ENCODE results near the gene PRKG1.

Gene PRKG1

DNA sequence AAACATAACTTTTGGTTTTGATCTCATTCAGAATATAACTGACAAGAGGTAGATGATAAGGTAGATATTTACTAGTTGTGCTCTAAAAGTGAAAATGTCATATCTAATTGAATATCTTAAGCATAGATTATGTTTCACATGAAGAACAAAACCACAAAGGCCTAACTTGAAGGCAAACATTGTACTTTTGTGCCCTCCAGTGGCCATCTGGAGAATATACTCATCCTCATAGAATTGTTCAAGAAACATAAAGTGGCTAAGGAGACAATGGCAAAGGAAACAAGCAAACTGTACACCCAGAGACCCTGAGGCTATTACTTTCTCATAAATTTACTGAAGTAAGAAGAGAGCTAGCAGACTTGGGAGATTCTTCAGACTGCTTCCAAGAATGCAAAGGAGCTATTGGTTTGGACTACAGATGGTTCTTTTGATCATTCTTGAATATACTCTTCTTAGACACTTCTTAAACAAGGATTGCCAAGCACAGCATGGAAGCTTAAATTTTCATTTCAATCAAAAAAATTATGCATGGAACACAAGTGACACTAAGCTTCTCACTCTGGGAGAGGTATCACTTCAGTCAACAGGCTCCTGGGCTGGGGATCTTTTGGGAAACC is 1141.6 kb downstream of the PRKG1 start:
- H3K9me3 ChIP-seq (ENCODE audit: insufficient read depth, low read length) = no peaks in the 10 kb centered on the region
- H3K9ac ChIP-seq (ENCODE audit: low read length) = no peak overlapping the region
- no peaks in the 10 kb centered on the region for H4K20me1 ChIP-seq (ENCODE audit: insufficient read depth, low read length)
- no peak overlapping the region for H2AFZ ChIP-seq (ENCODE audit: low read depth, low read length)
- H3K36me3 ChIP-seq (replicated peaks; ENCODE audit: low read depth, low read length) = no peaks in the 10 kb centered on the region
- H3K4me1 ChIP-seq (ENCODE audit: low read length) = peaks cover 8% of the 10 kb centered on the region
- TF ChIP-seq EZH2phosphoT487 (IDR thresholded peaks at IDR 0.05; ENCODE audit: low read depth) = no peak
- TF ChIP-seq, protein P1, sequence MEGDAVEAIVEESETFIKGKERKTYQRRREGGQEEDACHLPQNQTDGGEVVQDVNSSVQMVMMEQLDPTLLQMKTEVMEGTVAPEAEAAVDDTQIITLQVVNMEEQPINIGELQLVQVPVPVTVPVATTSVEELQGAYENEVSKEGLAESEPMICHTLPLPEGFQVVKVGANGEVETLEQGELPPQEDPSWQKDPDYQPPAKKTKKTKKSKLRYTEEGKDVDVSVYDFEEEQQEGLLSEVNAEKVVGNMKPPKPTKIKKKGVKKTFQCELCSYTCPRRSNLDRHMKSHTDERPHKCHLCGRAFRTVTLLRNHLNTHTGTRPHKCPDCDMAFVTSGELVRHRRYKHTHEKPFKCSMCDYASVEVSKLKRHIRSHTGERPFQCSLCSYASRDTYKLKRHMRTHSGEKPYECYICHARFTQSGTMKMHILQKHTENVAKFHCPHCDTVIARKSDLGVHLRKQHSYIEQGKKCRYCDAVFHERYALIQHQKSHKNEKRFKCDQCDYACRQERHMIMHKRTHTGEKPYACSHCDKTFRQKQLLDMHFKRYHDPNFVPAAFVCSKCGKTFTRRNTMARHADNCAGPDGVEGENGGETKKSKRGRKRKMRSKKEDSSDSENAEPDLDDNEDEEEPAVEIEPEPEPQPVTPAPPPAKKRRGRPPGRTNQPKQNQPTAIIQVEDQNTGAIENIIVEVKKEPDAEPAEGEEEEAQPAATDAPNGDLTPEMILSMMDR (IDR thresholded peaks at IDR 0.05; ENCODE audit: low read depth, low read length) = peak; percentile 71
- H3K27ac ChIP-seq (ENCODE audit: low read length) = no peak overlapping the region
- H3K27me3 ChIP-seq (ENCODE audit: low read depth, low read length) = no peaks in the 10 kb centered on the region
- no peak overlapping the region for H3K4me2 ChIP-seq (ENCODE audit: low read length)
- H3K4me3 ChIP-seq (ENCODE audit: low read length) = no peak overlapping the region
- no peaks in the 10 kb centered on the region for H3K79me2 ChIP-seq (ENCODE audit: low read length)

DNA sequence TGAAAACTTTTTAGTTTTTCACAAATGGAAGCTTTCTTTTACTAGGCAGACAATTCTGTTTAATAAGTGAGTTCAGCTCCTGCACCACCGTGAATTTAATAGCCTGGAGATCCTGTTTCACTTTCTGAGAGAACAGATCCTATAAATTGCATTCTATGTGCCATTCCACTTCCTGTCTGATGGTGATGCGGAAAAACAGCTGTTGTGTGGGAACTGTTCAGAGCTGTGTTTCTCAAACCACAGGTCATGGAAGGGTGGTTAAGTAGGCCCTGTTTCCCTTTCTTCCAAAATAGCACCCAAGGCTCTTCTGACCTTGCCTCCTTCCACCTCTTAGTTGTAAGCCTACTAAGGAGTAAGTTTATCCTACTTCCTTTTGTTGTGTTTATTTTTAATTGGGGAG is 1142.6 kb downstream of the PRKG1 start:
- H3K9me3 ChIP-seq (ENCODE audit: insufficient read depth, low read length) = no peaks in the 10 kb centered on the region
- no peak for TF ChIP-seq EZH2phosphoT487 (IDR thresholded peaks at IDR 0.05; ENCODE audit: low read depth)
- TF ChIP-seq, protein P1 (IDR thresholded peaks at IDR 0.05; ENCODE audit: low read depth, low read length) = no peak
- H3K4me3 ChIP-seq (ENCODE audit: low read length) = no peak overlapping the region
- no peak overlapping the region for H2AFZ ChIP-seq (ENCODE audit: low read depth, low read length)
- no peaks in the 10 kb centered on the region for H3K79me2 ChIP-seq (ENCODE audit: low read length)
- H3K9ac ChIP-seq (ENCODE audit: low read length) = no peak overlapping the region
- peaks cover 8% of the 10 kb centered on the region for H3K4me1 ChIP-seq (ENCODE audit: low read length)
- H3K4me2 ChIP-seq (ENCODE audit: low read length) = peak overlapping the region; percentile 46
- no peaks in the 10 kb centered on the region for H3K27me3 ChIP-seq (ENCODE audit: low read depth, low read length)
- no peaks in the 10 kb centered on the region for H3K36me3 ChIP-seq (replicated peaks; ENCODE audit: low read depth, low read length)
- H3K27ac ChIP-seq (ENCODE audit: low read length) = no peak overlapping the region
- no peaks in the 10 kb centered on the region for H4K20me1 ChIP-seq (ENCODE audit: insufficient read depth, low read length)

DNA sequence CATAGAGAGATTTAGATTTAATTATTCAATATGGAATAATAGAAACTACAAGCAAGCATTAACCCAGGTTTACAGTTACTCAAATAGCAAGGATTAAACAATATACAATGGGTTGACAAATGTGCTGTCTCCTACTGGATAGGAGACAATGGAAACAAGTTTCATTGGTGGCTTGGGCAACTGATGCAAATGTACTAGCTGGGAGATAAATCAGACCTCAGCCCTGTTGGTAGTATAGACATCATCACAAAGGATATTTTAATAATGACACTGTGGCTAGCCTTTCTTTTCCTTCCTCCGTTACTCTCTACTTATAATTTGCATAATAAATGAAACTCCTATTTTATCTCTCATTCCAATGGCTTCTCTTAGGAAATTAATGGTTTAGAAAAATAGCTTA is 1143.2 kb downstream of the PRKG1 start:
- TF ChIP-seq EZH2phosphoT487 (IDR thresholded peaks at IDR 0.05; ENCODE audit: low read depth) = no peak
- TF ChIP-seq, protein P1 (IDR thresholded peaks at IDR 0.05; ENCODE audit: low read depth, low read length) = no peak
- Histone ChIP-seq H3K4me3 (ENCODE audit: low read length) (no peak overlapping the region), H3K4me1 (ENCODE audit: low read length) (peaks cover 8% of the 10 kb centered on the region), H3K9ac (ENCODE audit: low read length) (no peak overlapping the region), H3K36me3 (replicated peaks; ENCODE audit: low read depth, low read length) (no peaks in the 10 kb centered on the region), H3K4me2 (ENCODE audit: low read length) (no peak overlapping the region), H3K27me3 (ENCODE audit: low read depth, low read length) (no peaks in the 10 kb centered on the region), H3K9me3 (ENCODE audit: insufficient read depth, low read length) (no peaks in the 10 kb centered on the region), H3K79me2 (ENCODE audit: low read length) (no peaks in the 10 kb centered on the region), H2AFZ (ENCODE audit: low read depth, low read length) (no peak overlapping the region), H3K27ac (ENCODE audit: low read length) (no peak overlapping the region), H4K20me1 (ENCODE audit: insufficient read depth, low read length) (no peaks in the 10 kb centered on the region)

DNA sequence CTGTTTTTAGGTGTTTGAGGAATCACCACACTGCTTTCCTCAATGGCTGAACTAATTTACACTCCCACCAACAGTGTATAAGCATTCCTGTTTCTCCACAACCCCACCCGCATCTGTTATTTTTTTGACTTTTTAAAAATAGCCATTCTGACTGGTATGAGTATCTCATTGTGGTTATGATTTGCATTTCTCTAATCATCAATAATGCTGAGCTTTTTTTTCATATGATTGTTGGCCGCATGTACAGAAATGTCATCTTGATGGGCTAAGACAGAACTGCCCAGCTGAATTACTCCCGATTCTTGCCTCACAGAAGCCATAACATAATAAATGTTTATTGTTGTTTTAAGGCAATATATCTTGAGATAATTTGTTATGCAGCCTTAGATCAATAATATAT is 1146.7 kb downstream of the PRKG1 start:
- no peak overlapping the region for H3K27ac ChIP-seq (ENCODE audit: low read length)
- H4K20me1 ChIP-seq (ENCODE audit: insufficient read depth, low read length) = no peaks in the 10 kb centered on the region
- H3K9ac ChIP-seq (ENCODE audit: low read length) = no peak overlapping the region
- no peaks in the 10 kb centered on the region for H3K9me3 ChIP-seq (ENCODE audit: insufficient read depth, low read length)
- no peaks in the 10 kb centered on the region for H3K79me2 ChIP-seq (ENCODE audit: low read length)
- TF ChIP-seq, protein P1 (IDR thresholded peaks at IDR 0.05; ENCODE audit: low read depth, low read length) = no peak
- TF ChIP-seq EZH2phosphoT487 (IDR thresholded peaks at IDR 0.05; ENCODE audit: low read depth) = no peak
- H3K4me2 ChIP-seq (ENCODE audit: low read length) = no peak overlapping the region
- no peaks in the 10 kb centered on the region for H3K27me3 ChIP-seq (ENCODE audit: low read depth, low read length)
- H2AFZ ChIP-seq (ENCODE audit: low read depth, low read length) = no peak overlapping the region
- H3K36me3 ChIP-seq (replicated peaks; ENCODE audit: low read depth, low read length) = no peaks in the 10 kb centered on the region
- H3K4me3 ChIP-seq (ENCODE audit: low read length) = no peak overlapping the region
- peaks cover 8% of the 10 kb centered on the region for H3K4me1 ChIP-seq (ENCODE audit: low read length)

Data from OCI-LY3 (cell line).